H54 (cell line): ENCODE results near the gene LRCH1.

Source experiments
- DNase-seq: peaks from one replicate; pipeline ENCODE4 v3.0.0; 2011; ENCODE audit warnings: low spot score, mixed read lengths; ENCODE audit not compliant: insufficient read length
- FAIRE-seq: peaks from 3 replicates; lab custom pipeline; 2011; peaks lifted over from hg19 to GRCh38; lab: Jason Lieb, UNC
- POLR2A ChIP-seq: IDR thresholded peaks from 2 replicates; pipeline ENCODE4 v1.6.1; 2011; ENCODE audit warnings: low read depth, mild to moderate bottlenecking, low read length

Gene LRCH1

DNA sequence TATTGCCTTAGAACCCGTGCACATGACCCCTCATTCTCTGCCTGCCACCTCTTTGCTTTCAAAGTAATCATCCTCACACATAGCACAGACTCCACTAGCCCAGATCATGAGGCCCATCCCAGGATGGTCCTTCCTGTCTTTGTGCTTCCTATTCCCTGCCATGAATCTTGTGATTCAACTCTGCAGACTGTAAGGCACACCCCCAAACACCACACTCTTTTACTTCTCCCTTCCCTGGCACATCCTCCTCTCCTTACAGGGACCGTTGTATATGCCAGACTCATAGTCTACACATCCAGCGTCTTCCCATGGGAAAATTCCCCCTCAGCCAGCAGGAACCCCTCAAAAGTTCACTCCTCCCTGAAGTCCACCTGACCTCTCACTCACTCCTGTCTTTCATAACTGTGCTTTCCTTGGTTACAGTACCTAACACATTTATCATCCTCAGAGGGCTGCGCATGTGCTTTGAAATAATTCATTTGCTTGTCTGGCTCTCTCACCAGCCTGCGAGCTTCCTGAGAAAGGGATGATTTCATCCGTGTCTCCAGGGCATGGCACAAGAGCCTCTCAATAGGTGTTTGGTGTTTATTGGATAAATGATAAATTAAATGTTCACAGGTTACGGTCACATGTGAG lies 26.8 kb upstream of the LRCH1 start:
- no peak for DNase-seq
- no peak for FAIRE-seq
- no peak for TF ChIP-seq POLR2A

DNA sequence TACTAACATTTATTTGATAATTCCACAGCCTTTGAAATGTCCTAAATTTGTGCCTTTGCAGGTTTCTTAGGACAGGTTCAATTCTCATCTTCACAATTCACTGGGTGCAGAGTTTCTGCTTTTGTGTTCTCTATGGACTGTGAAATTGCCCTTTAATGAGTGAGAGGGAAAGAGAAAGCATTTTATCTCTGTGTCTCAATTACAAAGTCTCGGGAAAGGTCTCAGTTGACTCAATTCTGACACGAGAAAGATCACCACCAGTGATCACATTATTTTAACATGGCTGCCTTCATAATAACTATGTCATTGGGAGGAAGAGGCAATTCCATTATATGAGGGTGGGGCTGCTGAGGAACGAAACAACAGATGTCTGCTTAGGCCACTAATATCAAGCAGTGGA lies 26.2 kb upstream of the LRCH1 start:
- DNase-seq, result no peak
- no peak for TF ChIP-seq POLR2A
- FAIRE-seq, result no peak

DNA sequence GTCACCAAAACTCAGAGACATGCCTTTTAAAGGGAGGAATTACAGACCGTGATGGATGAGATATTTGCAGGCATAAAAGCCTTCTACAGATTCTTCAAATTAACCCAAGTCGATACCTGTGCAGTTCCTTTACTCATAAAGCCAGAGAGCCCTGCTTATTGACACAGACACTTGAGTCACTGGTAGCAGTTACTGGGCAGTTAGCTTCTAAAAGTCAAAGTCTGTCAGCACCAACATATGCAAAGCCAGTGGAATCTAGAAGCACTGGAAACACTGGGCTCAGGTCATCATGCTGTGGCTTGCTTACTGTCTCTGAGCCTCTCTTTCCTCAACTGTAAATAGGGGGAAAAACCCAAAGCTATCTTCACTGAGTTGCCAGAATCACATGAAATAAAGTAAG lies 25.7 kb upstream of the LRCH1 start:
- DNase-seq (no peak), FAIRE-seq (no peak)
- TF ChIP-seq POLR2A, result no peak

DNA sequence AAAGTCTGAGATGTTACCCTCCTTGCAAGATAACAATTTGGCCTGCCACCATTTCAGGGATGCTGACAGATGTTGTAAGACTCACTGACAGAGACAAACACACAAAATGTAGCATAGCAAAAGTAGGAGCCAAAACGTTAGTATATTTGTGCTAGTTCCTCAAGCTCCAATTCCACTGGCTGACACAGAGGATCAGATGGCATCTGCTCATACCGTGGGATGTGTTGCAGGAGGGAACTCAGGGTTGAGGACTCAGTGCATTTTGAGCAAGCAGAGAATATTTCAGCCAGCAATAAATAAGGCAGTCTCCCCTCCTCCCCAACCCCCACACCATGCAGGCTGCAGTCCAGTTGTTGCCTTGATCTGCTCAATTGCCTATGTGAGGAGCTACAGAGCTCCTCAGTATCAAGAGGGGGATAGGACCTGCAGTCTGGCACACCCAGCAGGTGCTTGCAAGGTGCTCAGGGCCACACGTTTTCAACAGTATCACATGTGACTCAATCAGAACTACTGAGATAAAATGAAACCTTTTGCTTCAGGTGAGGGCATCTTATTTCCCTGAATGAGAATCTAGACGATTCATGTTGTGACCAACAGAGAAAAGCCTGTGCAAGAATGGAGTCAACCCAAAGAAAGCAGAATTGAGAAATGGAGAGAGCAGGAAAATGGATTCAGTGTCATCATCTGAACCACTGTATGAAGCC lies 23.6 kb upstream of the LRCH1 start:
- no peak for DNase-seq
- FAIRE-seq, result no peak
- TF ChIP-seq POLR2A, result no peak

DNA sequence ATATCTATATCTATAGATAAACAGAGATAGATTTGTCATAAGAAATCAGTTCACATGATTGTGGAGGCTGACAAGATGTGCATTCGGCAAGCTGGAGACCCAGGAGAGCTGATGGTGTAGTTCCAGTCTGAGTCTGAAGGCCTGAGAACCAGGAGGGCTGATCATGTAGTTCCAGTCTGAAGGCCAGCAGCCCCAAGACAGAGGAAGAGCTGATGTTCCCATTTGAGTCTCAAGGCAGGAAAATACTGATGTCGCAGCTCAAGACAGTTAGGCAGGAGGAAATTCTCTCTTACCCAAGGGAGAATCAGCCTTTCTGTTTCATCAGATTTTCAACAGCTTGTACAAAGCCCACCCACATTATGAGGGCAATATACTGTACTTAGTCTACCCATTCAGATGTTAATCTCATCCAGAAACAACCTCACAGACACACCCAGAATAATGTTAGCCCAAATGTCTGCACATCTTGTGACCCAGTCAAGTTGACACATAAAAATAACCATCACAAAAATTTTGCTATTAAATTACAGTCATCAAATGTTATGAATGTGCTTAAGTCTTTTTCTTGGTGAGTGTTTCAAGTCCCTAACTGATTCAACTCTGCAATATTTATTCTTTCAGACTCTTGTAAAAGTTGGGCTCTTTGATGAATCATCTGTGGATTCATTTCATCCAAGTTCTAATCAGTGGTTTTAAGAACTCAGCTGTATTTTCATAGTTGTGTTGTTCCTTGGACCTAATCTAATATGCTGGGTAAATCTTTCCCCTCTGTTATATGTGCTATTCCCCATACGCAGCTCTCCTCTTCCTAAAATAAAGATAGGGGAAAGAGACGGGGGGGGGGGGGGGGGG lies 22.7 kb upstream of the LRCH1 start:
- no peak for TF ChIP-seq POLR2A
- DNase-seq (no peak), FAIRE-seq (no peak)

DNA sequence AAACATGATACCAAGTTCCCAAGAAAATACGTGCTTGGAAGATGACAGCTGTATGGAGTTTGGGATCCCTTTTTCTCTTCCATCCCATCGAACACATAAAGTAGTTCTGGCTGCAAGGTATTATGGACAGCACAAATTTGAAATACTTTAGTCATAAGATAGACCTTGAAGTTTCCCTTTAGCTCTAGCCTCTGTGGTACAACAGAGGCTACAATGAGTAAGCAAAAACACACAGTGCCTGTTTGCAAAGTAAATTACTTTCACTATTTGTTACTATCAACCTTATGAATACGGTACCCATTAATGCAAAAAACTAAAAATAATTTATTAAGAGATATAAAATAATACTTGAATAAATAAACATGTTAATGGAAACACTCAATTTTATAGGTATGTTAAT lies 21.0 kb upstream of the LRCH1 start:
- DNase-seq (no peak), FAIRE-seq (no peak)
- TF ChIP-seq POLR2A, result no peak

DNA sequence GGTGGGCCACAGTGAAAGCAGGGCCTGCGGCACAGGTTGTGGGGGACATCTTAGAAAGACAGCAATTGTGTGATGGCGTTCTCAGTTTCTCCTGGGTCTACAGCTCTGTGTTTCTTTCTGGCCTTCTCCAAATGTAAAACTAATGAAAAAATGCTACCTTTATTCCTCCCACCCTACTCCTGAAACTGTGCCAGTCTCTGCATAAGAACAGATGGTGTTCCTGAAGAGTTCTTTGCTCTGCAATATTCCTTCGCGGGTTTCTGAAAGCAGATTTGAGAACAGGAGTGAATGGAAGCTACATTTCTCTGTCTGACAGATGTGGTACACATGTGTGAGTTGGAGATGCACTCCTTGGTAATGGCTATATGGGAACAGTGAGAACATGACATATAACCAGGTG lies 18.0 kb upstream of the LRCH1 start:
- no peak for DNase-seq
- no peak for TF ChIP-seq POLR2A
- no peak for FAIRE-seq

DNA sequence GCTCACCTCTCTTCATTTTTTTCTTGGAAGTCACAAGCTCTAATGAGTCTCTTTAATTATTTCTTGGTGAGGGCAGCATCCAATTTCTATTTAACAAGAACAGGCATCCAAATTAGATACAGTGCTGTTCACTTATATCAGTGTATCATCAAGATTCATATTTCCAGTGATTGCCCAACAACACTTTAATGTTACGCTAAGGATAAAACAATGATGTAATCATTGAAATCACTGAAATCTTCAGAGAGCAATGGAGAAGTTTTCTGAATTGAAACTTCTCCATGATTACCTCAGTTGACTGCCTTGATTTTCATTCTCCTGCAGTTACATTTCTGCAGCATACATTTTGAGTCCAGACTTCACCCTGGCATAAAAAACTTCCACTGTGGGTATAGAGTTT lies 17.1 kb upstream of the LRCH1 start:
- no peak for TF ChIP-seq POLR2A
- DNase-seq (no peak), FAIRE-seq (no peak)

DNA sequence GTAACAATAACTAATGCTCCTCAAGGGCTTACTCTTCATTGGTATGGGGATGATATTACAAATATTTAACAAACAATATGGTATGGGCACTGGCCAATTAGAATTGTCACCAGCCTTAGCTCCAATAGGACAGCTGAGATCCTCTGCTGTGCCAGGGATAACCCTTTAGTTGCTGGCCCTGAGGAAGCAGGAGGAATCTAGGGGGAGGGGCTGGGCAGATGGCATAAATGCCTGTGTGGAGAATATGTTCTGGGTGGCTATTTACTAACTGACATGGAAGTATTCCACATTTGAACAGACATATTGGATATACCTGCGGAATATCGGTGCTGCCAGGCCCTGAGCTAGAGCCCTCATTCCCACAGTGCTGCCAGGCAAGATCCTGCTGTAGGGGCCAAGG lies 16.6 kb upstream of the LRCH1 start:
- DNase-seq, result no peak
- no peak for FAIRE-seq
- no peak for TF ChIP-seq POLR2A

DNA sequence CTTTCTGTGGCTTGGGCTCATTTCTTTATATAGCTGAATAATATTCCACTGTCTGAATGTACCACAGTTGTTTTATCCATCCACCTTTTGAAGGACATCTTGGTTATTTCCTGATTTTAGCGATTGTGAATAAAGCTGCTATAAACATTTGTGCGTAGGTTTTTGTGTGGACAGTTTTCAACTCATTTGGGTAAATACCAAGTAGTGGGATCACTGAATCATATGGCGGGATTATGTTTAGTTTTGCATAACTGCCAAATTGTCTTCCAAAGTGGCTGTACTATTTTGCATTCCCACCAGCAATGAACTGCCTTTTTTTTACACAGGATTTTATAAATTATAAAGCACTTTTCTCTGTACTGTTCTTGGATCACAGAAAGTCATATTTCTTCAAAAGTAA lies 13.7 kb upstream of the LRCH1 start:
- FAIRE-seq, result no peak
- DNase-seq, result no peak
- TF ChIP-seq POLR2A, result no peak

DNA sequence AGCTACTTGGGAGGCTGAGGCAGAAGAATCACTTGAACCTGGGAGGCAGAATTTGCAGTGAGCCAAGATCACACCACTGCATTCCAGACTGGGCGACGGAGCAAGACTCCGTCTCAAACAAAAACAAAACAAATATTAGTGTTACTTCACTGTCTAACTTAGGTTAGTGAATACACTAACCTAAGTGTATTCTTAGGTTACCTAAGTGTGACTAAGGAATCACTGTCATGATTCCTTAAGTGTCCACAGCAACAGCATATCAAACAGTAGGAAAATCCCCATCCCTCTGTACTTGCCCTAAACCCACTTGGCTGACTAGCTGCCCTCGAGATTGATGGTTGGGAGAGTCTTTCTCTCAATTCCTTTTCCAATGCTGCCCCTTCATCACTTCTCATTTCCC lies 11.8 kb upstream of the LRCH1 start:
- DNase-seq (no peak), FAIRE-seq (no peak)
- no peak for TF ChIP-seq POLR2A

DNA sequence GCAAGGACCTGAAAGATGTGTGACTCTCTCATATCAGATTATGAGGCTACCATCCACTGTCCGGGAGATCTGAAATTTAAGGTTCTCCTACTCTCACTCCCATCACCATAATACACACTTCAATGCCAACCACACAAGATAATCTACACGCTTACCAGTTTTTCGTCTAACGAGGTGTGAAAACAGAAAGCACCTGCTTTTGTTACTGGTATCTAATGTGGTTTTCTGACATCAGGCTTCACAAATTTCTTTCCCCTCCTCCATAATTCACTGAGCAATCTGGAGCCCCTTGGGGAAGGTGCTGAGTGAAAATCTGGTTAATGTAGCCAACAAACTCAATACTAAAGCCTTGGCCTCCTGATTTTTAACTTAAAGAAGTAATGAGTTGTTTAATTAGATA lies 10.1 kb upstream of the LRCH1 start:
- no peak for FAIRE-seq
- no peak for DNase-seq
- no peak for TF ChIP-seq POLR2A

DNA sequence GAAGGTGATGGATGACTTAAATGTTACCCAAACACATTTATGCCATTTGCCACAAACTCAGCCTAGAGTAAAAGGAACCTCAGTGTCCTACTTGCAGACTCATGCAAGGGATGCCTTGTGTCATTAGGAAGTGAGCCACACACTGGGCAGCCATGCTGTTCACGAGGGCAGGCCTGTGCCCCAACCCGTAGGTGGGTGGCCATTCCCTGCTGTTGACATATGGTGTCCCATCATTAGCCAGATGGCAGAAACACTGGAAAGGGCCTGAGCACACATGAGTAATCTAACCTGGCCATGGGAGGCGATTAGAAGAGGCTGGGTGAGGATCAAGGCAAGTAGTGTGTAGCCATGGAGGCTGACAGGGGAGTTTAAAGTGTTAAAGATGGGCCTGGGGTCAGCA lies 9.7 kb upstream of the LRCH1 start:
- no peak for TF ChIP-seq POLR2A
- DNase-seq (no peak), FAIRE-seq (no peak)

DNA sequence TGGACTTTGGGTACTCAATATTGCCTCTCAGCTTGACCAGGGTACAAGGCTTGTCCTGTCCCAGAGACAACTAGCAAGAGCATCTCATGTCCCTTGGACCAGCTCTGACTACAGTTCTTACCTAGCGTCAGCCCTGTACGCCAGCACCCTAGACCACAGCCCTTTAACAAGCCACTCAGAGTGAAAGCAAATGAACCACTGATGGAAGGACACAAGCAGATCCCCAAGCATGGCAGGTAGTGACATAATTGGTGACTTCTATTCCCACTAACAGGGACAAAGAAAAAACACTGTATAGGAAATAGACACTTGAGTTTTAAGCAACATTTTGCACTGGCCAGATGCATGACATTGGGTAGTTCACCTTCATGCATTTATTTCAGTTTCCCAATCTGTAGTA lies 8.8 kb upstream of the LRCH1 start:
- no peak for TF ChIP-seq POLR2A
- DNase-seq (no peak), FAIRE-seq (no peak)
